Activated CD4-positive, alpha-beta T cell treated with anti-CD3 and anti-CD28 coated beads, Interleukin-2, amount 10 ng/mL, durations not matched to agents 7 days and 5 days (primary cell): ENCODE data around the gene GRHL3. TPM values are rescaled to one million over a fixed set of nuclear protein-coding genes. Genes with fewer than 3 reads are reported as not detected.

Experiments
- CTCF ChIA-PET: fragments of 350-600 bp; sonication (Branson Sonifier 250); formaldehyde crosslinking; loops from one replicate; lab custom pipeline; 2021; ENCODE audit warnings: antibody characterized with exemption; lab: Charles Lee
- POLR2A ChIA-PET: fragments of 350-600 bp; sonication (Branson Sonifier 250); formaldehyde crosslinking; loops from one replicate; lab custom pipeline; 2021; ENCODE audit warnings: antibody characterized with exemption; lab: Charles Lee
- DNase-seq: peaks from one replicate; pipeline ENCODE4 v3.0.0-alpha.2; 2020
- H3K27ac Mint-ChIP-seq: one replicate; pipeline ENCODE4 v1.8.0; 2021; ENCODE audit warnings: mild to moderate bottlenecking, moderate library complexity, mixed read lengths
- H3K27me3 Mint-ChIP-seq: one replicate; pipeline ENCODE4 v1.8.0; 2021; ENCODE audit warnings: mixed read lengths
- H3K36me3 Mint-ChIP-seq: one replicate; pipeline ENCODE4 v1.8.0; 2021; ENCODE audit warnings: low read depth, mixed read lengths
- H3K4me1 Mint-ChIP-seq: one replicate; pipeline ENCODE4 v1.8.0; 2021; ENCODE audit warnings: mixed read lengths
- H3K4me3 Mint-ChIP-seq: one replicate; pipeline ENCODE4 v1.8.0; 2021; ENCODE audit warnings: mild to moderate bottlenecking, moderate library complexity, mixed read lengths
- H3K9me3 Mint-ChIP-seq: one replicate; pipeline ENCODE4 v1.8.0; 2021; ENCODE audit warnings: mixed read lengths
- total RNA-seq, 2 experiments: library from RNA; stranded (reverse); gene quantifications; one replicate each; pipeline ENCODE4 v1.2.3, GENCODE V29; 2021

Gene GRHL3
- total RNA-seq, 2 experiments from 2014 or later, result not detected

- POLR2A ChIA-PET, result no interaction called here
Observed at GRCh38 chr1:24311234-24311633, 7.9 kb upstream of the GRHL3 start.

GRCh38 chr1:24311741-24312140, 7.4 kb upstream of the GRHL3 start:
- no peak overlapping the region for H3K4me3 Mint-ChIP-seq
- no peaks in the 10 kb centered on the region for H3K36me3 Mint-ChIP-seq
- no peaks in the 10 kb centered on the region for H3K4me1 Mint-ChIP-seq
- no peak for DNase-seq
- ChIA-PET POLR2A (no interaction called here), CTCF (interaction anchor here (1.5 kb wide), 1 partner anchor 10 kb away, joined by 4 read pairs; no protein-coding TSS in a partner anchor)
- no peak overlapping the region for H3K27ac Mint-ChIP-seq
- peaks cover 44% of the 10 kb centered on the region for H3K27me3 Mint-ChIP-seq
- H3K9me3 Mint-ChIP-seq, result no peaks in the 10 kb centered on the region

More at GRCh38 chr1:24311234-24311633, 7.9 kb upstream of the GRHL3 start:
- no peaks in the 10 kb centered on the region for H3K9me3 Mint-ChIP-seq
- peaks cover 44% of the 10 kb centered on the region for H3K27me3 Mint-ChIP-seq
- H3K27ac Mint-ChIP-seq, result no peak overlapping the region
- no peaks in the 10 kb centered on the region for H3K4me1 Mint-ChIP-seq
- H3K4me3 Mint-ChIP-seq, result no peak overlapping the region
- CTCF ChIA-PET, result interaction anchor here (1.6 kb wide), 1 partner anchor 10 kb away, joined by 7 read pairs; no protein-coding TSS in a partner anchor
- no peak for DNase-seq
- H3K36me3 Mint-ChIP-seq, result no peaks in the 10 kb centered on the region

GRCh38 chr1:24315391-24315790, 3.8 kb upstream of the GRHL3 start:
- Mint-ChIP-seq H3K27me3 (peaks cover 59% of the 10 kb centered on the region), H3K4me1 (peaks cover 17% of the 10 kb centered on the region), H3K4me3 (no peak overlapping the region), H3K36me3 (no peaks in the 10 kb centered on the region), H3K27ac (no peak overlapping the region), H3K9me3 (no peaks in the 10 kb centered on the region)
- no peak for DNase-seq
- ChIA-PET CTCF (interaction anchor here (0.9 kb wide), 1 partner anchor 55 kb away, joined by 3 read pairs; no protein-coding TSS in a partner anchor), POLR2A (no interaction called here)

- Mint-ChIP-seq H3K27me3 (peaks cover 70% of the 10 kb centered on the region), H3K9me3 (no peaks in the 10 kb centered on the region), H3K4me3 (no peak overlapping the region), H3K27ac (no peak overlapping the region), H3K36me3 (no peaks in the 10 kb centered on the region), H3K4me1 (peaks cover 29% of the 10 kb centered on the region)
- DNase-seq, result no peak
- CTCF ChIA-PET, result interaction anchor here (0.9 kb wide), 1 partner anchor 118 kb away, joined by 4 read pairs; no protein-coding TSS in a partner anchor
- POLR2A ChIA-PET, result no interaction called here
Observed at GRCh38 chr1:24316645-24317044, 2.5 kb upstream of the GRHL3 start.

- Mint-ChIP-seq H3K36me3 (no peaks in the 10 kb centered on the region), H3K27ac (no peak overlapping the region), H3K27me3 (peaks cover 69% of the 10 kb centered on the region), H3K4me1 (peaks cover 30% of the 10 kb centered on the region), H3K9me3 (no peaks in the 10 kb centered on the region), H3K4me3 (no peak overlapping the region)
- ChIA-PET CTCF (interaction anchor here (0.9 kb wide), 1 partner anchor 118 kb away, joined by 4 read pairs; no protein-coding TSS in a partner anchor), POLR2A (no interaction called here)
- DNase-seq, result no peak
Observed at GRCh38 chr1:24317081-24317480, 2.1 kb upstream of the GRHL3 start.

GRCh38 chr1:24317956-24318614, 1.1 kb upstream of the GRHL3 start:
- Mint-ChIP-seq H3K27me3 (peaks cover 76% of the 10 kb centered on the region), H3K27ac (no peak overlapping the region), H3K36me3 (no peaks in the 10 kb centered on the region), H3K4me3 (no peak overlapping the region), H3K4me1 (peaks cover 38% of the 10 kb centered on the region), H3K9me3 (no peaks in the 10 kb centered on the region)
- ChIA-PET CTCF (interaction anchor here (1.0 kb wide), 1 partner anchor 48 kb away, joined by 3 read pairs; no protein-coding TSS in a partner anchor), POLR2A (interaction anchor here (0.6 kb wide), 2 partner anchors 74 to 164 kb away, joined by 3 to 9 read pairs; no protein-coding TSS in a partner anchor)
- no peak for DNase-seq

- Mint-ChIP-seq H3K4me1 (peaks cover 38% of the 10 kb centered on the region), H3K27ac (no peak overlapping the region), H3K4me3 (no peak overlapping the region), H3K36me3 (no peaks in the 10 kb centered on the region), H3K9me3 (no peaks in the 10 kb centered on the region), H3K27me3 (peaks cover 79% of the 10 kb centered on the region)
- CTCF ChIA-PET, result interaction anchor here (1.0 kb wide), 1 partner anchor 47 kb away, joined by 3 read pairs; no protein-coding TSS in a partner anchor
- POLR2A ChIA-PET, result interaction anchor here (0.6 kb wide), 2 partner anchors 74 to 165 kb away, joined by 3 to 9 read pairs; no protein-coding TSS in a partner anchor
- no peak for DNase-seq
Observed at GRCh38 chr1:24318615-24319311, 394 bp upstream of the GRHL3 start.

GRCh38 chr1:24319962-24320361, 805 bp downstream of the GRHL3 start:
- H3K27me3 Mint-ChIP-seq, result peaks cover 90% of the 10 kb centered on the region
- no peak overlapping the region for H3K4me3 Mint-ChIP-seq

GRCh38 chr1:24321126-24321525, 2.0 kb downstream of the GRHL3 start:
- Mint-ChIP-seq H3K4me3 (no peak overlapping the region), H3K36me3 (no peaks in the 10 kb centered on the region), H3K4me1 (peaks cover 38% of the 10 kb centered on the region), H3K27me3 (peaks cover 90% of the 10 kb centered on the region), H3K27ac (no peak overlapping the region), H3K9me3 (no peaks in the 10 kb centered on the region)
- DNase-seq, result no peak
- POLR2A ChIA-PET, result no interaction called here
- CTCF ChIA-PET, result interaction anchor here (1.0 to 3.7 kb wide), 10 partner anchors 11 to 171 kb away, joined by 3 to 14 read pairs (median 4); no protein-coding TSS in a partner anchor

More at GRCh38 chr1:24319962-24320361, 805 bp downstream of the GRHL3 start:
- no peak for DNase-seq
- Mint-ChIP-seq H3K4me1 (peaks cover 38% of the 10 kb centered on the region), H3K27ac (no peak overlapping the region), H3K36me3 (no peaks in the 10 kb centered on the region), H3K9me3 (no peaks in the 10 kb centered on the region)
- POLR2A ChIA-PET, result no interaction called here
- CTCF ChIA-PET, result interaction anchor here (1.0 to 3.7 kb wide), 8 partner anchors 18 to 124 kb away, joined by 3 to 14 read pairs (median 3); no protein-coding TSS in a partner anchor

- H3K27ac Mint-ChIP-seq, result peak overlapping the region; percentile 28
- CTCF ChIA-PET, result interaction anchor here (0.8 to 3.7 kb wide), 7 partner anchors 11 to 171 kb away, joined by 3 to 14 read pairs (median 5); no protein-coding TSS in a partner anchor
- H3K4me1 Mint-ChIP-seq, result peaks cover 38% of the 10 kb centered on the region
- peaks cover 92% of the 10 kb centered on the region for H3K27me3 Mint-ChIP-seq
- peak overlapping the region; percentile 63 for H3K4me3 Mint-ChIP-seq
- H3K9me3 Mint-ChIP-seq, result no peaks in the 10 kb centered on the region
- POLR2A ChIA-PET, result interaction anchor here (0.5 kb wide), 1 partner anchor 73 kb away, joined by 3 read pairs; no protein-coding TSS in a partner anchor
- peak; percentile 83 for DNase-seq
- H3K36me3 Mint-ChIP-seq, result no peaks in the 10 kb centered on the region
Observed at GRCh38 chr1:24321697-24322469, 2.7 kb downstream of the GRHL3 start.

GRCh38 chr1:24322470-24323177, 3.5 kb downstream of the GRHL3 start:
- CTCF ChIA-PET, result interaction anchor here (0.8 to 3.7 kb wide), 4 partner anchors 25 to 172 kb away, joined by 3 to 12 read pairs (median 4); no protein-coding TSS in a partner anchor
- POLR2A ChIA-PET, result no interaction called here
- no peaks in the 10 kb centered on the region for H3K9me3 Mint-ChIP-seq
- peak overlapping the region; percentile 28 for H3K27ac Mint-ChIP-seq
- no peaks in the 10 kb centered on the region for H3K36me3 Mint-ChIP-seq
- peak overlapping the region; percentile 63 for H3K4me3 Mint-ChIP-seq
- peaks cover 93% of the 10 kb centered on the region for H3K27me3 Mint-ChIP-seq
- DNase-seq, result no peak
- H3K4me1 Mint-ChIP-seq, result peaks cover 38% of the 10 kb centered on the region
